SK-N-SH (cell line): Measurements from ENCODE around the gene CXorf49. TPM values are rescaled to one million over a fixed set of nuclear protein-coding genes. Genes with fewer than 3 reads are reported as not detected.
"Not testable (repeated sequence)": the region's sequence is repeated elsewhere in the genome, so short reads cannot be mapped to it uniquely, and the experiment has no call there.

Source experiments
- CTCF ChIA-PET: fragments of 300-600, 350-600 bp; formaldehyde crosslinking; extraction: SDS; loops from one replicate; lab custom pipeline; 2021; lab: Yijun Ruan, JAX
- POLR2A ChIA-PET: fragments of 350-600 bp; sonication (Branson Sonifier 250); formaldehyde crosslinking; extraction: SDS; loops from one replicate; lab custom pipeline; 2020; ENCODE audit warnings: antibody characterized with exemption, inconsistent platforms; lab: Yijun Ruan, JAX
- DNase-seq: peaks from one replicate; pipeline ENCODE4 v3.0.0; 2012
- H2AFZ ChIP-seq: fragments of 200-600 bp; sonication (generic); 2 replicates; pipeline ENCODE4 v1.8.1; 2016; ENCODE audit warnings: antibody characterized with exemption, mild to moderate bottlenecking, low read depth
- H3F3A ChIP-seq: fragments of 200-600 bp; sonication (generic); replicated peaks from 2 replicates; pipeline ENCODE3; 2016; ENCODE audit warnings: antibody characterized with exemption, mild to moderate bottlenecking; ENCODE audit not compliant: insufficient read depth
- H3K27ac ChIP-seq, 2 experiments: fragments of 200-500 bp in 1 of 2; fragments of 200-600 bp in 1 of 2; sonication (Bioruptor generic) in 1 of 2; sonication (generic), shearing (Covaris generic) in 1 of 2; 2 replicates each; pipeline versions ENCODE4 v1.5.1 to v1.6.1; 2014 to 2016; ENCODE audit warnings: low read depth in 2 of 2, inconsistent platforms in 1 of 2, low read length in 1 of 2, mild to moderate bottlenecking in 1 of 2, mixed read lengths in 1 of 2
- H3K27me3 ChIP-seq: fragments of 200-600 bp; sonication (generic), shearing (Covaris generic); 2 replicates; pipeline ENCODE4 v1.6.1; 2016; ENCODE audit warnings: mixed run types; ENCODE audit not compliant: insufficient read depth
- H3K36me3 ChIP-seq, 2 experiments: fragments of 200-500 bp in 1 of 2; fragments of 200-600 bp in 1 of 2; sonication (Bioruptor generic) in 1 of 2; sonication (generic) in 1 of 2; replicated peaks in 1 of 2; 2 replicates each; pipeline versions ENCODE3 to v1.5.1; 2014 to 2016; ENCODE audit warnings: low read length in 1 of 2, mild to moderate bottlenecking in 1 of 2; ENCODE audit not compliant: insufficient read depth in 2 of 2, control insufficient read depth in 1 of 2
- H3K4me1 ChIP-seq, 2 experiments: fragments of 200-500 bp in 1 of 2; fragments of 200-600 bp in 1 of 2; sonication (Bioruptor generic) in 1 of 2; sonication (generic), shearing (Covaris generic) in 1 of 2; 2 replicates each; pipeline versions ENCODE4 v1.5.1 to v1.6.1; 2014 to 2016; ENCODE audit warnings: low read depth in 1 of 2, low read length in 1 of 2, mixed run types in 1 of 2; ENCODE audit not compliant: insufficient read depth in 2 of 2, control insufficient read depth in 1 of 2
- H3K4me2 ChIP-seq: fragments of 200-600 bp; sonication (generic), shearing (Covaris generic); 2 replicates; pipeline ENCODE4 v1.6.1; 2017; ENCODE audit warnings: mixed run types
- H3K4me3 ChIP-seq, 2 experiments: fragments of 200-500 bp in 1 of 2; fragments of 200-600 bp in 1 of 2; sonication (Bioruptor generic) in 1 of 2; sonication (generic), shearing (Covaris generic) in 1 of 2; 2 replicates each; pipeline versions ENCODE4 v1.5.1 to v1.8.1; 2014 to 2016; ENCODE audit warnings: low read depth in 2 of 2, inconsistent platforms in 1 of 2, low read length in 1 of 2, mild to moderate bottlenecking in 1 of 2, mixed read lengths in 1 of 2, moderate library complexity in 1 of 2
- H3K79me2 ChIP-seq: fragments of 200-600 bp; sonication (generic); 2 replicates; pipeline ENCODE4 v1.8.1; 2017; ENCODE audit warnings: mild to moderate bottlenecking; ENCODE audit not compliant: insufficient read depth
- H3K9ac ChIP-seq: fragments of 200-600 bp; sonication (generic); 2 replicates; pipeline ENCODE4 v1.6.1; 2017; ENCODE audit warnings: mixed run types
- H3K9me2 ChIP-seq: fragments of 200-600 bp; sonication (generic); 2 replicates; pipeline ENCODE4 v1.6.1; 2017; ENCODE audit warnings: mixed run types
- H3K9me3 ChIP-seq: fragments of 200-600 bp; sonication (generic); 2 replicates; pipeline ENCODE4 v1.6.1; 2017; ENCODE audit warnings: mixed run types, mild to moderate bottlenecking, moderate library complexity
- H4K20me1 ChIP-seq: fragments of 200-600 bp; sonication (generic); 2 replicates; pipeline ENCODE4 v1.6.1; 2017; ENCODE audit warnings: mild to moderate bottlenecking, mixed run types; ENCODE audit not compliant: insufficient read depth
- WGBS: methylation state at CpG from one replicate; pipeline ENCODE4 v1.1.6; 2017; ENCODE audit warnings: low lambda C conversion rate; 5-methylcytosine and 5-hydroxymethylcytosine counted together
- polyA plus RNA-seq, 3 experiments: library from polyadenylated mRNA; depleted of rRNA; stranded (reverse); fragments of >200 nt; gene quantifications; 2 replicates each; pipeline ENCODE4 v1.2.3, GENCODE V29; 2012

The CXorf49 gene
- polyA plus RNA-seq, 1 of the 3 experiments (the other 2 are of a cell fraction) = not detected

- H4K20me1 ChIP-seq, H3K36me3 ChIP-seq, POLR2A ChIA-PET, H3K27me3 ChIP-seq, H3K79me2 ChIP-seq, H3K4me1 ChIP-seq, H3K9me3 ChIP-seq, H2AFZ ChIP-seq, DNase-seq, CTCF ChIA-PET, H3K4me2 ChIP-seq, H3F3A ChIP-seq, H3K9ac ChIP-seq, H3K4me3 ChIP-seq, H3K9me2 ChIP-seq, H3K27ac ChIP-seq: not testable (repeated sequence)
- no CpG with 5 or more reads among the region's 20 CpGs for WGBS
Measured at GRCh38 chrX:71720289-71720886, 2.3 kb upstream of the CXorf49 start.

- H3F3A ChIP-seq, CTCF ChIA-PET, POLR2A ChIA-PET: not testable (repeated sequence)
Measured at GRCh38 chrX:71719195-71719594, 1.1 kb upstream of the CXorf49 start.

GRCh38 chrX:71716323-71716722, 1.8 kb downstream of the CXorf49 start:
- H3K4me3 ChIP-seq, H3K9me2 ChIP-seq, H3K9me3 ChIP-seq, H4K20me1 ChIP-seq, H3K4me2 ChIP-seq, H3K4me1 ChIP-seq, H3K27me3 ChIP-seq, H3K27ac ChIP-seq, H3K79me2 ChIP-seq, DNase-seq, CTCF ChIA-PET, H2AFZ ChIP-seq, H3K36me3 ChIP-seq, H3K9ac ChIP-seq, POLR2A ChIA-PET, H3F3A ChIP-seq: not testable (repeated sequence)
- WGBS = no CpG with 5 or more reads among the region's 12 CpGs

More at GRCh38 chrX:71719195-71719594, 1.1 kb upstream of the CXorf49 start:
- H3K27ac ChIP-seq, H3K4me2 ChIP-seq, H3K4me1 ChIP-seq, DNase-seq, H3K79me2 ChIP-seq, H3K9ac ChIP-seq, H3K4me3 ChIP-seq, H3K9me2 ChIP-seq, H3K36me3 ChIP-seq, H3K27me3 ChIP-seq, H4K20me1 ChIP-seq, H2AFZ ChIP-seq, H3K9me3 ChIP-seq: not testable (repeated sequence)
- no CpG with 5 or more reads among the region's 30 CpGs for WGBS

GRCh38 chrX:71715551-71715950, 2.5 kb downstream of the CXorf49 start:
- H2AFZ ChIP-seq, DNase-seq, H3K9me3 ChIP-seq, CTCF ChIA-PET, H3K36me3 ChIP-seq, H4K20me1 ChIP-seq, H3K9me2 ChIP-seq, H3K4me1 ChIP-seq, POLR2A ChIA-PET, H3K4me2 ChIP-seq, H3K27me3 ChIP-seq, H3K9ac ChIP-seq, H3K79me2 ChIP-seq, H3K27ac ChIP-seq, H3K4me3 ChIP-seq, H3F3A ChIP-seq: not testable (repeated sequence)
- no CpG with 5 or more reads among the region's 8 CpGs for WGBS

- H3K27ac ChIP-seq, H3K36me3 ChIP-seq, H3K27me3 ChIP-seq, H4K20me1 ChIP-seq, POLR2A ChIA-PET, H3K9me2 ChIP-seq, H3F3A ChIP-seq, H2AFZ ChIP-seq, H3K9me3 ChIP-seq, H3K4me3 ChIP-seq, H3K79me2 ChIP-seq, DNase-seq, H3K4me2 ChIP-seq, H3K4me1 ChIP-seq, CTCF ChIA-PET, H3K9ac ChIP-seq: not testable (repeated sequence)
- WGBS = no CpG with 5 or more reads among the region's 14 CpGs
Measured at GRCh38 chrX:71714064-71714463, 4.0 kb downstream of the CXorf49 start.

GRCh38 chrX:71702853-71703252, 15.2 kb downstream of the CXorf49 start:
- H3K36me3 ChIP-seq, H3K4me1 ChIP-seq, H3K9me3 ChIP-seq, DNase-seq, POLR2A ChIA-PET, CTCF ChIA-PET, H3K4me2 ChIP-seq, H2AFZ ChIP-seq, H3K27me3 ChIP-seq, H3K27ac ChIP-seq, H3K4me3 ChIP-seq, H3F3A ChIP-seq, H4K20me1 ChIP-seq, H3K9me2 ChIP-seq, H3K9ac ChIP-seq, H3K79me2 ChIP-seq: not testable (repeated sequence)
- no CpG with 5 or more reads among the region's 12 CpGs for WGBS

GRCh38 chrX:71699023-71699344, 19.1 kb downstream of the CXorf49 start:
- H3K27me3 ChIP-seq, CTCF ChIA-PET, H3K27ac ChIP-seq, H3K79me2 ChIP-seq, H3K36me3 ChIP-seq, H3K4me3 ChIP-seq, DNase-seq, H3F3A ChIP-seq, H3K9me3 ChIP-seq, H3K4me2 ChIP-seq, H3K4me1 ChIP-seq, H3K9ac ChIP-seq, H2AFZ ChIP-seq, POLR2A ChIA-PET, H3K9me2 ChIP-seq, H4K20me1 ChIP-seq: not testable (repeated sequence)
- no CpG with 5 or more reads among the region's 4 CpGs for WGBS
